Measurements from ENCODE around the gene VTA1.
"Not testable (repeated sequence)": the region's sequence is repeated elsewhere in the genome, so short reads cannot be mapped to it uniquely, and the experiment has no call there.

The VTA1 gene

GRCh38 chr6:142229518-142230270, 82.6 kb downstream of the VTA1 start:
- DNase-seq, result not testable (repeated sequence)

- not testable (repeated sequence) for DNase-seq
Measured at GRCh38 chr6:142232206-142233044, 85.4 kb downstream of the VTA1 start.

GRCh38 chr6:142233945-142234682, 87.1 kb downstream of the VTA1 start:
- DNase-seq, result no peak

- DNase-seq, result no peak
Measured at GRCh38 chr6:142235272-142235671, 88.2 kb downstream of the VTA1 start.

DNA sequence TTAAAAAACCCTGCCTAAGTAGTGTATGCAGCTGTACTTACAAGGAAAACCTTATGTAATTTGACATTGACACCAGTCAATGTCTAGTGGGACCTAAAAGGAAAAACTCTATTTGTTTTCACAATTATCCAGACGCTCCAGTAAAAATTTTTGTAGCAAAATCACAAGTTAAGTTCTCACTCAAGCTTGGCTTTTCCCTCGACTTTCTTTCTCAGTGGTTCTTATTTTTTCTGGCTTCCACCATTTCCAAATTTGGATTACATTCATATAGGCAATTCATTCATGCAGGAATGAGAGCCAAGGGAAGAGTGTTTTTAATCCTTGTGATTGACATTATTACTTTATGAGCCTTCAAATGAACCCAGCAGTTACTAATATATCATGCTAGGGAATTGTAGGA, 88.7 kb downstream of the VTA1 start:
- no peak for DNase-seq

DNA sequence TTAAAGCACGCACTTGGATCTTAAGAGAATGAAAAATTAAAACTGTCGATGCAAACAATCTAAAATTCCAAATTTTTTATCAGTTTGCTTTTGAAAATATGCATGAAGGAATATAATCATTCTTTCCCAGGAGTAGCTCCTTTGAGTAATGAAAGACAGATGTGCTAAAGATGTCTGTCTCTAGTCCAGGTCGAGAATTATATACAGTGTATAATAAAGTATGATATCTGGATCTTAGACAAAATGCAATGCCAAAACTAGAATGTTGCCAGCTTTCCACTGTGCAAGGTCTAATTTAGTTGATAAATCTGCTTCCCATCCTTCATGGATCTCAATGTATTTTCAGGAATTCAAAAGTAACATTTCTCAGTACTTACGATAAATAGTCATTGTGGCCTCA, 89.6 kb downstream of the VTA1 start:
- DNase-seq, result no peak

DNA sequence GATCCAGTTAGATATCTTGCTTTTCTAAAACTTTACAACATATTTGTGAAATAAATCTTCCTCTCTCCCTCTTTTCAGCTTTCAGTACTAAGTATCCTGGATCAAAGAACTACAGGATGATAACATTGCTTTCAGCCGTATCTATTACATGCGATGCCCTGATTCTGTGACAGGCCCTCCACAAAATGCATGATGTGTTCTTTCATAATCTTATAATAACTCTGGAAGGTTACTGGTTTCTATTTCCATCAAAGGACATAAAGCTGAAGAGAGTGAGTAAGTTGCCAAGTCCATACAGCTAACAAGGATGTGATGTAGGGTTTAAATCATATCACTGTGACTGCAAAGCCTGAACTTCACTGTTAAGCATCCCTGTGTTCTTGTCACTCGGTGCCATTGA, 91.8 kb downstream of the VTA1 start:
- DNase-seq, result no peak

GRCh38 chr6:142240179-142240578, 93.1 kb downstream of the VTA1 start:
- no peak for DNase-seq

- no peak for DNase-seq
Measured at GRCh38 chr6:142241061-142241460, 94.0 kb downstream of the VTA1 start.

DNA sequence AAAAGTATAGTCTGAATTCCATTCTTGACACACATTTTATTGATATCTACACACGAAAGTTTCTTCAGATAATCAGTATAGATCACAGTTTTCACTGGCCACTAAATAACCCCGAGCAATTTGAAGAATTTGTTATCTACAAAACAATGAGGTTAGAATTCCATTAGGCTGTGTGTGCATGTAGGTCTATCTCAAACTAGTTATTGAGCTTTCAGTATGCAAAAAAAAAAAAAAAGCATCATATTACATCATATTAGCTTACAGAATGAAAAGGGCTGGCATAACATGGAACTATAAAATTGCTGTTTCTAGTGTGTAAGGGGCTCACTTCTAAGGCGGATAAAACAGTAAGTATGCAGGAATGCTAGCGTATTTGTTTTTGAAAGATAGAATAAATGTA, 95.2 kb downstream of the VTA1 start:
- no peak for DNase-seq

DNA sequence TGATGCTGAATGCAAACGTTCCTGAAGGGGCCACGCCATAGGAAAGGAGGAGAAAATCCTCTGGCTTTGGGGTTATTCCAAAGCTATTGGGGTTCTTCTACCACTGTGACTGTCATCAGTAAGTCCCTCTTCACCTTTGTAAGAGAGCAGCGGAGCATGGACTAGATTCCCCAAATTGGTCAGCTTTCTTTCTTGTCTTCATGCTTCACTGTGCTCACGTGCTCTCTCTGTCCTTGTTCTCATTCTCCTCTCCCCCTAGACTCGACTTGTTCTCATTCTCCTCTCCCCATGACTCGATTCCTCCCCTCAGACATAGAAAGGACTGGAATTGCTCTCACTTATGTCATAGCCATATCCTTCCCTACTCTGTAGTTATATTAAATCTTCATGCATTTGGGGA, 99.9 kb downstream of the VTA1 start:
- no peak for DNase-seq

DNA sequence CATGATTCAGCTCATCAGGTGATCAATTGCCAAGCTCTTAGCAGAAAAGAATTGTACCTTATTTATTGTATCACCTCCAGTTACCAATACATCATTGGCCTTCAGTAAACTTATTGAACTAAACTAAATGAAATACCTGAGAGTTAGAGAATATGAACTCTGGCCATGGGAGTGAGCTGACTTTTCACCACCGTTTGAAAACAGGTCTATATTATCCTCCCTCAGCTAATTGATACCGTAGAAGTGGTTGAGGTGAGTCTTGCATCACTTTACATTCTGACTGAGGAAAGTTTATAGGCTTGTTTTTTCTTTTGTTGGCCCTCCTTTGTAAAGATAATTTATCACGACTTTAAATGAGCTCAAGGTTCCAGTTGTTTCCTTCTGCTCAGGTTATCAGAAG, 102.2 kb downstream of the VTA1 start:
- no peak for DNase-seq

DNA sequence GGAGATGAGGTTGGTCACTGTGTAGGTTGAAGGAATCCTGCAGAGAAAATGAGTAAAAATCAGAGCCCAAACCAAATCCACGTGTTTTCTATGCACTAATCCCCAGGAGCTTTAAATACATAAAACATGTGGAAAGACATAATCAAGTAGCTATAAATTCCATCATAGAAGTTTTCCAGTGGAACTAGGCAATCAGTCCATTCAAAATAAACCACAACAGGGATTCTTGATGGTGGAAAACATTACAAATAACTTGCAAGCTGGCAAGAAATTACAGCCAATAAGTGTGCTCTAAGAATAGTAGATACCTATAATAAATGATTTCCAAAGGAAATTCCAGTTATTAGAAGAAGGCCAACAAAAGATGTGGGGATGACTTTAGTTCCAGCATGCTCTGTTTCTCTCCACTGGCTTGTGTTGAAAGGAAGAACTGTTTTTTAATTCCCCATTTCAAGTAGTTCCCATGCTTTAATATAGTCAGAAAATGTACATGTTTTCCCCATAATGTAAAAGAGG, 104.9 kb downstream of the VTA1 start:
- DNase-seq, result no peak

DNA sequence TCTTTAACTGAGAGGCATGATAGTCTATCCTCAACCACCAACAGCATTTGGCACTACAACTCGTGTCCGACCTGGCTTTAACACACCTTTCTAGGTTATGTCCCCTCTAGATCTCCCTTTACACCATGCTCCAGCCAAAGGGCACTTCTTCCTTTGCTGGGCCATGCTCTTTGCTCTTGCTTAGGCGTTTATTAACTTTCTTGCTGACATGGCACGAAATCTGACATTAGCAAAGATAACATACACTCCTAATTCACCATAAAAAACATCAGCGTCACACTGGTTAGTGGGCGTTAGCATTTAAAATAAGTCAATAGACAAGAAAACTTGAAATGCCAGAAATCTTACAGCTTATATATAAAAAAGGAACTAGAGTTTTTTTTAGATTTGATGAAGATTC, 107.5 kb downstream of the VTA1 start:
- DNase-seq, result no peak

GRCh38 chr6:142255785-142256184, 108.7 kb downstream of the VTA1 start:
- DNase-seq, result no peak

DNA sequence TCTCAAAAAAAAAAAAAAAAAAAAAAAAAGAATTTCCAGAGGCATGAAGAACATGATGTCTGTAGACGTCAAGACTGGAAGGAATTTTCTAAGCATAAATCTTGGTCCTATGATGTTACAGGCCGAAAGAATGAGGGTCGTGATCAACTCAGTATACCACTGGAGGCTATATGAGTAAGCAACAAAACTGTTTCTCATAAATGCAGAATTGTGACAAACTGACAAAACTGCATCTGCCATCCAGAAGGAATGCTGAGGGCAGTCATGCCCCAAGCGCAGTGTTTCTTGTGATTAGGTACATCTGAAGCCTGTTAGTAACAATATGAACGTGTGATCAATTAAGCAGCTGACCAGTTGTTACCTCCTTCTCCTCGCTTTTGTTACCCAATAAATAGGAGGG, 111.2 kb downstream of the VTA1 start:
- no peak for DNase-seq

DNA sequence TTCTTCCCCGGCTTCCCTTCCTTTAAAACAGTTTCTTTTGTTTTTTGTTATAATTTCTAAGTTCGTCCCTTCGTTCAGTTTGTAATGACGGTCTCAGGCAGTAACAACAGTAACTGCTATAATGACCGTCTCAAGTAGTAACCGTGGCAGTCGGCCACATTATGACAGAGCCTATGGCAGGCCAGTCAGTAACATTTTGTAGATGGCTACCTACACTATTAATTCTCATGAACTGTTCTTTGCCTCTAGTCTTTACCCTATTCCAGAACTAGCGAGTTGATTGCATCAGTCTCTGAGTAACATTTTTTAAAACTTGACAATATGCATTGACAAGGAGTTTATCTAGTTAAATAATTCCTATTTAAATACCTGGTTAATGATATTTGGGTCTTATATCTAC, 111.7 kb downstream of the VTA1 start:
- no peak for DNase-seq

- DNase-seq, result no peak
Measured at GRCh38 chr6:142260748-142261147, 113.7 kb downstream of the VTA1 start.

DNA sequence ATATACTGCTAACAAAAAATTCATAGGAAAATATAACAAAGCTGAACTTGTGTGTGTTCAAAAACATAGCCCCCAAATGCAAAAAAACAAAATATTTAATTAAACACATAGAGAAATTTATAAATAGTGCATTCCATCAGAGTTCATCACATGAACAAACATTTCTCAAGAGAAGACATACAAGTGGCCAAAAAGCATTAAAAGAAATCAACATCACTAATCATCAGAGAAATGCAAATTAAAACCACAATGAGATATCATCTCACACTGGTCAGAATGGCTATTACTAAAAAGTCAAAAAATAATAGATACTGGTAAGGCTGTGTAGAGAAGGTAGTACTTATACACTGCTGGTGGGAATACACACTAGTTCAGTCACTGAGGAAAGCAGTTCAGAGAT, 115.2 kb downstream of the VTA1 start:
- DNase-seq, result no peak

- DNase-seq, result no peak
Measured at GRCh38 chr6:142265476-142265875, 118.4 kb downstream of the VTA1 start.

DNA sequence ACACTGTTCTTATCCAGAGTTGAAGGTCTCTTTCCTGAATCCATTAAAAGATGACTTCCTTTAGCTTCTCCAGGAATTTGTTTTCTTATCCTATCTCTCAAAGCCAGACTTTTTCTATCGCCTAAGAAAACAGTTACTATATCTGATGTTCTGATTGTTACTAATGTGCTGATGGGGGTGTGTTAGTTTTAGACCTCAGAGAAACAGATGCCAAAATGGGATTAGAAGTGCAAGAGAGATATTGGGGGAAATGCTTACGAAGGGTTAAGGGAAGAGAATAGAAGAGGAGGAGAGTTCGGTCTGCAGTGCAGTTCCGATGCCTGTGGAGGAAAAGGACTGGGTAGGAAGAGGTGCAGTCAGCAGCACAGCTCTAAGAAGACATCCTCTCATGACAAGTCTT, 119.0 kb downstream of the VTA1 start:
- DNase-seq, result no peak

DNA sequence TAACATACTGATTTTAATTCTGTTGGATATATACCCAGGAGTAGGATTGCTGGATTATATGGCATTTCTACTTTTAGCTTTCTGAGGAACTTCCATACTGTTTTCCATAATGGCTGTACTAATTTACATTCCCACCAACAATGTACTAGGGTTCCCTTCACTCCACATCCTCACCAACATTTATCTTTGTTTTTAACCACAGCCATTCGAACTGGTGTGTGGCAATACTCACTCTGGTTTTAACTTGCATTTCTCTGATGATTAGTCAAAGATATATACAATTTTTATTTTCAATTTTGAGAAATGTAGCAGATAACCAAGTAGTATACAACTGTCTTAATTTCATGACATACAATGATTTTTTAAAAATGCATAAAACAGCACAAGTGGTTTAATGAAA, 124.4 kb downstream of the VTA1 start:
- DNase-seq, result no peak

All from NCI-H2171 (cell line).